ENCODE results near the gene KIAA1958.

- no peak for TF ChIP-seq CTCF (conservative IDR thresholded peaks at IDR 0.05; ENCODE audit: low read length)
- TF ChIP-seq EZH2phosphoT487 (IDR thresholded peaks at IDR 0.05; ENCODE audit: borderline replicate concordance) = no peak
Measured at GRCh38 chr9:112500842-112501241, 14.2 kb downstream of the KIAA1958 start.
